ENCODE results near the gene PTGER2.

PTGER2 gene

GRCh38 chr14:52369305-52369801 is 55.2 kb downstream of the PTGER2 start:
- Histone ChIP-seq H3K27ac (ENCODE audit: low read depth, low read length) (peak overlapping the region; percentile 75), H3K4me1 (ENCODE audit: control insufficient read depth, insufficient read depth, low read length, unreplicated experiment) (peaks cover 19% of the 10 kb centered on the region), H2AFZ (ENCODE audit: low read length, unreplicated experiment) (peak overlapping the region; percentile 77), H3K79me2 (ENCODE audit: control insufficient read depth, insufficient read depth, low read length, unreplicated experiment) (no peaks in the 10 kb centered on the region), H3K4me3 (ENCODE audit: low read depth, low read length) (peak overlapping the region; percentile 25; the same call in 1 of the 2 replicates), H3K36me3 (ENCODE audit: insufficient read depth, low read length) (no peaks in the 10 kb centered on the region), H3K27me3 (ENCODE audit: insufficient read depth, low read length) (no peaks in the 10 kb centered on the region)

- Histone ChIP-seq H3K27me3 (ENCODE audit: insufficient read depth, low read length) (no peaks in the 10 kb centered on the region), H3K36me3 (ENCODE audit: insufficient read depth, low read length) (no peaks in the 10 kb centered on the region), H2AFZ (ENCODE audit: low read length, unreplicated experiment) (no peak overlapping the region)
Measured at GRCh38 chr14:52370406-52370935, 56.4 kb downstream of the PTGER2 start.

GRCh38 chr14:52377940-52378339 is 63.8 kb downstream of the PTGER2 start:
- Histone ChIP-seq H3K27me3 (ENCODE audit: insufficient read depth, low read length) (no peaks in the 10 kb centered on the region), H3K4me3 (ENCODE audit: low read depth, low read length) (no peak overlapping the region), H3K4me1 (ENCODE audit: control insufficient read depth, insufficient read depth, low read length, unreplicated experiment) (peaks cover 16% of the 10 kb centered on the region), H2AFZ (ENCODE audit: low read length, unreplicated experiment) (no peak overlapping the region), H3K79me2 (ENCODE audit: control insufficient read depth, insufficient read depth, low read length, unreplicated experiment) (no peaks in the 10 kb centered on the region), H3K36me3 (ENCODE audit: insufficient read depth, low read length) (no peaks in the 10 kb centered on the region), H3K27ac (ENCODE audit: low read depth, low read length) (no peak overlapping the region)

More at GRCh38 chr14:52370406-52370935, 56.4 kb downstream of the PTGER2 start:
- H3K4me3 ChIP-seq (ENCODE audit: low read depth, low read length) = no peak overlapping the region
- H3K4me1 ChIP-seq (ENCODE audit: control insufficient read depth, insufficient read depth, low read length, unreplicated experiment) = peaks cover 19% of the 10 kb centered on the region
- no peaks in the 10 kb centered on the region for H3K79me2 ChIP-seq (ENCODE audit: control insufficient read depth, insufficient read depth, low read length, unreplicated experiment)
- H3K27ac ChIP-seq (ENCODE audit: low read depth, low read length) = no peak overlapping the region

Measured in ACC112 (cell line).